DND-41 (cell line): Measurements from ENCODE around the gene ASTN1.

Experiments used
- ATAC-seq: fragments of 200-7000 bp; cut with Tn5 transposase; 3 replicates; pipeline ENCODE4 v1.9.1; 2021; ENCODE audit warnings: low read depth; ENCODE audit not compliant: insufficient read depth
- DNase-seq: peaks from one replicate; pipeline ENCODE4 v3.0.0-alpha.2; 2020
- H2AFZ ChIP-seq: 2 replicates; pipeline ENCODE4 v1.6.0; 2012; ENCODE audit warnings: low read depth, low read length
- H3K27ac ChIP-seq: 2 replicates; pipeline ENCODE4 v1.5.1; 2012; ENCODE audit warnings: low read length, inconsistent platforms
- H3K27me3 ChIP-seq: fragments of 200-600 bp; sonication (generic); 2 replicates; pipeline ENCODE4 v1.6.0; 2012; ENCODE audit warnings: low read length, mild to moderate bottlenecking, inconsistent platforms; ENCODE audit not compliant: insufficient read depth, poor library complexity
- H3K36me3 ChIP-seq: 2 replicates; pipeline ENCODE4 v1.5.1; 2012; ENCODE audit warnings: low read length, inconsistent platforms; ENCODE audit not compliant: insufficient read depth
- H3K4me1 ChIP-seq: 2 replicates; pipeline ENCODE4 v1.5.1; 2012; ENCODE audit warnings: mild to moderate bottlenecking, low read length; ENCODE audit not compliant: insufficient read depth
- H3K4me2 ChIP-seq: 2 replicates; pipeline ENCODE4 v1.6.0; 2012; ENCODE audit warnings: mild to moderate bottlenecking, moderate library complexity, low read length, inconsistent platforms; ENCODE audit not compliant: insufficient read depth
- H3K4me3 ChIP-seq, 2 experiments: fragments of 200-600 bp in 1 of 2; shearing (Covaris generic) in 1 of 2; 2 replicates each; pipeline ENCODE4 v1.5.1; 2012 to 2016; ENCODE audit warnings: inconsistent platforms in 2 of 2, low read length in 2 of 2, mild to moderate bottlenecking in 2 of 2, low read depth in 1 of 2, moderate library complexity in 1 of 2
- H3K79me2 ChIP-seq: 2 replicates; pipeline ENCODE4 v1.6.0; 2012; ENCODE audit warnings: low read length, inconsistent platforms; ENCODE audit not compliant: insufficient read depth
- H3K9ac ChIP-seq: 2 replicates; pipeline ENCODE4 v1.6.0; 2012; ENCODE audit warnings: low read depth, mild to moderate bottlenecking, inconsistent platforms, low read length, moderate library complexity
- H3K9me3 ChIP-seq: 2 replicates; pipeline ENCODE4 v1.5.1; 2012; ENCODE audit warnings: low read length, moderate library complexity, mild to moderate bottlenecking, inconsistent platforms; ENCODE audit not compliant: insufficient read depth, severe bottlenecking
- H4K20me1 ChIP-seq: 2 replicates; pipeline ENCODE4 v1.6.0; 2012; ENCODE audit warnings: low read length; ENCODE audit not compliant: insufficient read depth
- EZH2 ChIP-seq: IDR thresholded peaks from 3 replicates; pipeline ENCODE4 v1.6.1; 2012; ENCODE audit warnings: borderline replicate concordance, low read depth, mild to moderate bottlenecking, moderate library complexity, low read length, inconsistent platforms; ENCODE audit not compliant: severe bottlenecking
- TF ChIP-seq, protein P1 (sequence below): IDR thresholded peaks from 2 replicates; pipeline ENCODE4 v1.5.1; 2012; ENCODE audit warnings: borderline replicate concordance, low read length, moderate library complexity, mild to moderate bottlenecking; ENCODE audit not compliant: poor library complexity, severe bottlenecking; ENCODE audit errors: extremely low read depth

The ASTN1 gene

DNA sequence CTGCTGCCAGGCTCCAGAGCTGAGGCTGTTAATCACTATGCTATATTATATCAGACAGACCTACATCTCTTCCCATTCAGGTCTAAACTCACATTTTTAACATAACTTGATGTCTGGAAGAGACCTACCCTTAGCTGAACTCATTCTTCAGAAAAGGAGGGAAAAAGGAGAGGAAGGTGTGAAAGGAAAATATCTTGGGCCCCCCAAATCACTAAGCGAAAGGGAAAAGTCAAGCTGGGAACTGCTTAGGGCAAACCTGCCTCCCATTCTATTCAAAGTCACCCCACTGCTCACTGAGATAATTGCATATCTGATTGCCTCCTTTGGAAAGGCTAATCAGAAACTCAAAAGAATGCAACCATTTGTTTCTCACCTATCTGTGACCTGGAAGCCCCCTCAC is 222.2 kb downstream of the ASTN1 start:
- no peak overlapping the region for H3K27ac ChIP-seq
- no peaks in the 10 kb centered on the region for H3K27me3 ChIP-seq
- no peak overlapping the region for H3K4me3 ChIP-seq
- TF ChIP-seq, protein P1, sequence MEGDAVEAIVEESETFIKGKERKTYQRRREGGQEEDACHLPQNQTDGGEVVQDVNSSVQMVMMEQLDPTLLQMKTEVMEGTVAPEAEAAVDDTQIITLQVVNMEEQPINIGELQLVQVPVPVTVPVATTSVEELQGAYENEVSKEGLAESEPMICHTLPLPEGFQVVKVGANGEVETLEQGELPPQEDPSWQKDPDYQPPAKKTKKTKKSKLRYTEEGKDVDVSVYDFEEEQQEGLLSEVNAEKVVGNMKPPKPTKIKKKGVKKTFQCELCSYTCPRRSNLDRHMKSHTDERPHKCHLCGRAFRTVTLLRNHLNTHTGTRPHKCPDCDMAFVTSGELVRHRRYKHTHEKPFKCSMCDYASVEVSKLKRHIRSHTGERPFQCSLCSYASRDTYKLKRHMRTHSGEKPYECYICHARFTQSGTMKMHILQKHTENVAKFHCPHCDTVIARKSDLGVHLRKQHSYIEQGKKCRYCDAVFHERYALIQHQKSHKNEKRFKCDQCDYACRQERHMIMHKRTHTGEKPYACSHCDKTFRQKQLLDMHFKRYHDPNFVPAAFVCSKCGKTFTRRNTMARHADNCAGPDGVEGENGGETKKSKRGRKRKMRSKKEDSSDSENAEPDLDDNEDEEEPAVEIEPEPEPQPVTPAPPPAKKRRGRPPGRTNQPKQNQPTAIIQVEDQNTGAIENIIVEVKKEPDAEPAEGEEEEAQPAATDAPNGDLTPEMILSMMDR = no peak
- TF ChIP-seq EZH2 = no peak
- no peak overlapping the region for H3K9ac ChIP-seq
- DNase-seq (no peak), ATAC-seq (no peak)
- H2AFZ ChIP-seq = no peak overlapping the region
- no peaks in the 10 kb centered on the region for H3K36me3 ChIP-seq
- H3K9me3 ChIP-seq = no peaks in the 10 kb centered on the region
- H3K4me1 ChIP-seq = no peaks in the 10 kb centered on the region
- no peak overlapping the region for H3K4me2 ChIP-seq
- H4K20me1 ChIP-seq = no peaks in the 10 kb centered on the region
- no peaks in the 10 kb centered on the region for H3K79me2 ChIP-seq

DNA sequence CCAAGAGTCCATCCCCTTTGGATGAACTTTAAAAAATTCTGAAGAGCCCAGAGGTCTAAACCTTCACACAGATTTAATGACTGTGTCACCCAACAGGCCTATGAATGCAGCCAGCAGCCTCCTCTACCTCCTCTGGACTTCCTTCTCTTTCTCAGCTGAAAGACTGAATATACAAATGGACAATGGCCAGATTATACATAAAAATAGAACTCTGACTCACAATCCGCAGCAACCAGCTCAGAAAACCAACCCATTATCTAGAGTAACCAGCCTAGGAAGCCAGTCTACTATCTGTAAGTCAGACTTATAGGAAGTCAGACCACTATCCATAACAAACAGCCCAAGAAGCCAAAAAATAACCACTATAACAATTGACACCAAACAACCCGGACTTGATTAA is 224.5 kb downstream of the ASTN1 start:
- no peaks in the 10 kb centered on the region for H3K36me3 ChIP-seq
- H3K4me1 ChIP-seq = no peaks in the 10 kb centered on the region
- TF ChIP-seq, protein P1 = no peak
- TF ChIP-seq EZH2 = no peak
- DNase-seq (no peak), ATAC-seq (no peak)
- no peak overlapping the region for H3K4me2 ChIP-seq
- no peak overlapping the region for H3K4me3 ChIP-seq
- no peaks in the 10 kb centered on the region for H4K20me1 ChIP-seq
- H2AFZ ChIP-seq = no peak overlapping the region
- no peaks in the 10 kb centered on the region for H3K79me2 ChIP-seq
- H3K27me3 ChIP-seq = no peaks in the 10 kb centered on the region
- no peak overlapping the region for H3K27ac ChIP-seq
- H3K9ac ChIP-seq = no peak overlapping the region
- no peaks in the 10 kb centered on the region for H3K9me3 ChIP-seq

DNA sequence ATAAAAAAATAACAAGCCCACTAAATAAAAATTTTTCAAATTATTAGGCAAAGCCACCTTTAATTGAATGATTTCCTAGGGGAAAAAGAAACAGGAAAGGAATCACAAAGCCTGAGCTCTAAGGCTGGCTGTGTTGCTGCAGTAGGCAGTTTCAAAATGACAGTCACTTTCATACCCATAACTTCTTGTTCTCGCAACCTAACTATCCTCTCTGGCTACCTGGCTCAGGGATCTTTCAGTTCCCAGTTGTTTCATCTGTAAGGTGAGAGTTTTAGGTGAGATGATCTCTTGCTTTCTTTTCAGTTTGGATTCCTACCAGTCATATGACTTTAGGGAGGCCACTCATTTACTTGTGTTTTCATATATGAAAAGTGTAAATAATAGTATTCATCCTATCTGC is 226.1 kb downstream of the ASTN1 start:
- Histone ChIP-seq H3K9me3 (no peaks in the 10 kb centered on the region), H3K36me3 (no peaks in the 10 kb centered on the region), H3K9ac (no peak overlapping the region), H3K27ac (no peak overlapping the region), H2AFZ (no peak overlapping the region), H3K79me2 (no peaks in the 10 kb centered on the region), H3K4me2 (no peak overlapping the region), H3K4me3 (no peak overlapping the region), H4K20me1 (no peaks in the 10 kb centered on the region), H3K27me3 (no peaks in the 10 kb centered on the region), H3K4me1 (no peaks in the 10 kb centered on the region)
- TF ChIP-seq EZH2 = no peak
- TF ChIP-seq, protein P1 = no peak
- ATAC-seq (no peak), DNase-seq (no peak)

DNA sequence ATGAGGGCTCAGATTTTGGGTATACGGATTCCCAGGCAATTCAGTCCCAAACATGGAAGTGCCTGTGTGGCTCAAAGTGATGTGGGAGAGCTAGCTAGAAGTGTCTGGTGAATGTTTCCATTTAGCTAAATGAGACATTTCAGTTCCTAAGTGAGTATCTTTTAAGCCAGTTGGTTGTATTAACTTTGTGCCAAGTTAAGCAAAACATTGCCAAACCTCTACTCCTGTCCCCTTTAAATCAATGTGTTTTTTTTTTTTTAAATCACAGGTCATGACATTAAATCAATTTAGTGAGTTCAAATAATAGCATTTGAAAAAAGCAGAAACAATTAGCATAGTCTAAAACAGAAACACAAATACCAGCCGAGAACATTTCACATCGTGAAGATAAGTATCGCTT is 230.1 kb downstream of the ASTN1 start:
- Histone ChIP-seq H3K4me2 (no peak overlapping the region), H3K36me3 (no peaks in the 10 kb centered on the region), H3K9ac (no peak overlapping the region), H3K27me3 (no peaks in the 10 kb centered on the region), H2AFZ (no peak overlapping the region), H3K4me3 (no peak overlapping the region), H3K79me2 (no peaks in the 10 kb centered on the region), H3K27ac (no peak overlapping the region), H3K4me1 (no peaks in the 10 kb centered on the region), H3K9me3 (no peaks in the 10 kb centered on the region), H4K20me1 (no peaks in the 10 kb centered on the region)
- no peak for DNase-seq
- no peak for ATAC-seq
- TF ChIP-seq EZH2 = no peak
